Measurements from ENCODE around the gene RFFL.

RFFL gene

GRCh38 chr17:35089586-35090296, 26.2 kb upstream of the RFFL start:
- intact Hi-C loops (cut with DNase I; ENCODE audit: low total_unique reads), result loop anchor here (1.0 kb wide), 1 partner anchor 128 kb away; the partner anchor contains the start of genes CCT6B and ZNF830
- TF ChIP-seq CTCF (IDR thresholded peaks at IDR 0.05), result no peak
- Histone ChIP-seq H3K27ac (peak overlapping the region; percentile 91 to 93), H3K4me1 (peaks cover 0 to 24% (median 15%) of the 10 kb centered on the region in 4 donors), H3K4me3 (peak overlapping the region; percentile 96 to 97), H3K9me3 (no peaks in the 10 kb centered on the region), H3K27me3 (no peaks in the 10 kb centered on the region), H3K36me3 (no peaks in the 10 kb centered on the region)
- no peak for DNase-seq

- H3K4me3 ChIP-seq, result peak overlapping the region; percentile 96 to 97
- intact Hi-C loops (cut with DNase I; ENCODE audit: low total_unique reads), result loop anchor here (1.0 kb wide), 1 partner anchor 128 kb away; the partner anchor contains the start of genes CCT6B and ZNF830
- TF ChIP-seq CTCF (IDR thresholded peaks at IDR 0.05), result peak; percentile 73 to 87
- peak overlapping the region; percentile 91 to 93 for H3K27ac ChIP-seq
- no peaks in the 10 kb centered on the region for H3K36me3 ChIP-seq
- no peaks in the 10 kb centered on the region for H3K9me3 ChIP-seq
- peak; percentile 83 to 93 for DNase-seq
- H3K4me1 ChIP-seq, result peaks cover 0 to 24% (median 15%) of the 10 kb centered on the region in 4 donors
- H3K27me3 ChIP-seq, result no peaks in the 10 kb centered on the region
These were observed 25.5 kb upstream of the RFFL start for GRCh38 chr17:35088881-35089585.

- intact Hi-C loops (cut with DNase I; ENCODE audit: low total_unique reads), result no loop called here
- peak; percentile 57 to 77 for DNase-seq
These were observed 24.9 kb upstream of the RFFL start for GRCh38 chr17:35088356-35088880.

GRCh38 chr17:35087731-35088355, 24.3 kb upstream of the RFFL start:
- no peak for TF ChIP-seq CTCF (IDR thresholded peaks at IDR 0.05)
- no peak for DNase-seq
- H3K4me3 ChIP-seq, result peak overlapping the region; percentile 96 to 97
- intact Hi-C loops (cut with DNase I; ENCODE audit: low total_unique reads), result no loop called here
- H3K9me3 ChIP-seq, result no peaks in the 10 kb centered on the region
- no peaks in the 10 kb centered on the region for H3K36me3 ChIP-seq
- H3K27ac ChIP-seq, result peak overlapping the region; percentile 91 to 93
- no peaks in the 10 kb centered on the region for H3K27me3 ChIP-seq
- peaks cover 0 to 24% (median 15%) of the 10 kb centered on the region in 4 donors for H3K4me1 ChIP-seq

More at GRCh38 chr17:35088356-35088880, 24.9 kb upstream of the RFFL start:
- H3K4me1 ChIP-seq, result peaks cover 0 to 24% (median 15%) of the 10 kb centered on the region in 4 donors
- H3K4me3 ChIP-seq, result peak overlapping the region; percentile 96 to 97
- no peak for TF ChIP-seq CTCF (IDR thresholded peaks at IDR 0.05)
- H3K36me3 ChIP-seq, result no peaks in the 10 kb centered on the region
- no peaks in the 10 kb centered on the region for H3K9me3 ChIP-seq
- no peaks in the 10 kb centered on the region for H3K27me3 ChIP-seq
- H3K27ac ChIP-seq, result peak overlapping the region; percentile 91 to 93

GRCh38 chr17:35086931-35087573, 23.5 kb upstream of the RFFL start:
- DNase-seq, result no peak
- Histone ChIP-seq H3K4me1 (peaks cover 0 to 28% (median 15%) of the 10 kb centered on the region in 4 donors), H3K27me3 (no peaks in the 10 kb centered on the region), H3K4me3 (peak overlapping the region in 1 of 2 donors; percentile 96), H3K27ac (no peak overlapping the region), H3K9me3 (no peaks in the 10 kb centered on the region), H3K36me3 (no peaks in the 10 kb centered on the region)
- TF ChIP-seq CTCF (IDR thresholded peaks at IDR 0.05), result no peak
- intact Hi-C loops (cut with DNase I; ENCODE audit: low total_unique reads), result no loop called here

All from tibial artery (tissue), 4 donors.